Ovary (tissue), 3 donors: ENCODE results near the gene RNF183.

ENCODE experiments used
- CTCF ChIP-seq, 3 donors: fragments of 450-650 bp in 2 of 3; fragments of 200-600 bp in 1 of 3; IDR thresholded peaks; one replicate each; pipeline versions ENCODE4 v1.5.1 to v1.8.0; 2016 to 2022; ENCODE audit warnings: antibody characterized with exemption in 3 of 3, mild to moderate bottlenecking in 1 of 3
- EP300 ChIP-seq: sonication (generic); formaldehyde crosslinking; IDR thresholded peaks from one replicate; pipeline ENCODE4 v1.6.1; 2017; ENCODE audit warnings: antibody characterized with exemption
- POLR2A ChIP-seq: fragments of 450-650 bp; IDR thresholded peaks from one replicate; pipeline ENCODE4 v1.6.1; 2017; ENCODE audit warnings: antibody characterized with exemption, mild to moderate bottlenecking, moderate library complexity
- donor health status: DM: no; HTN: no; CAD: no.

GRCh38 chr9:113328045-113328782 is 25.0 kb upstream of the RNF183 start:
- TF ChIP-seq POLR2A (no peak), CTCF (IDR thresholded peaks at IDR 0.05) (no peak), EP300 (no peak)
